Tibial artery (tissue), 4 donors: Measurements from ENCODE around the gene NTSR1.

ENCODE experiments used
- DNase-seq, 2 donors: peaks; one replicate each; pipeline ENCODE4 v3.0.0-alpha.2; 2019
- H3K27ac ChIP-seq, 2 donors: fragments of 200-600 bp; sonication (generic) in 1 of 2; 1 replicate in 1 of 2; 2 replicates in 1 of 2; pipeline ENCODE4 v1.5.1; 2018 to 2019; ENCODE audit warnings: mild to moderate bottlenecking in 1 of 2
- H3K27me3 ChIP-seq, 2 donors: fragments of 200-600 bp; sonication (generic) in 1 of 2; one replicate each; pipeline versions ENCODE4 v1.5.1 to v1.6.0; 2016 to 2019
- H3K36me3 ChIP-seq, 3 donors: fragments of 200-600 bp; sonication (generic) in 2 of 3; one replicate each; pipeline ENCODE4 v1.5.1; 2016 to 2019; ENCODE audit warnings: mild to moderate bottlenecking in 2 of 3
- H3K4me1 ChIP-seq, 4 donors: fragments of 200-600 bp; sonication (generic) in 2 of 4; 1 replicate in 3 of 4; 2 replicates in 1 of 4; pipeline ENCODE4 v1.5.1; 2016 to 2019
- H3K4me3 ChIP-seq, 2 donors: fragments of 200-600 bp; sonication (generic) in 1 of 2; 1 replicate in 1 of 2; 2 replicates in 1 of 2; pipeline ENCODE4 v1.5.1; 2018 to 2019; ENCODE audit warnings: mild to moderate bottlenecking in 2 of 2
- H3K9me3 ChIP-seq, 3 donors: fragments of 200-600 bp; sonication (generic) in 1 of 3; one replicate each; pipeline ENCODE4 v1.5.1; 2016 to 2019
- intact Hi-C: fragments of 100-400 bp; cut with DNase I; formaldehyde crosslinking; loops from one replicate; pipeline ENCODE4 v1.15.0; 2023; ENCODE audit warnings: low total_unique reads
- TF ChIP-seq, protein P1 (sequence below), 2 experiments: fragments of 200-600 bp in 1 of 2; fragments of 450-650 bp in 1 of 2; IDR thresholded peaks; one replicate each; pipeline ENCODE4 v1.5.1; 2017 to 2019; ENCODE audit warnings: antibody characterized with exemption in 2 of 2, mild to moderate bottlenecking in 1 of 2, moderate library complexity in 1 of 2

Gene NTSR1

DNA sequence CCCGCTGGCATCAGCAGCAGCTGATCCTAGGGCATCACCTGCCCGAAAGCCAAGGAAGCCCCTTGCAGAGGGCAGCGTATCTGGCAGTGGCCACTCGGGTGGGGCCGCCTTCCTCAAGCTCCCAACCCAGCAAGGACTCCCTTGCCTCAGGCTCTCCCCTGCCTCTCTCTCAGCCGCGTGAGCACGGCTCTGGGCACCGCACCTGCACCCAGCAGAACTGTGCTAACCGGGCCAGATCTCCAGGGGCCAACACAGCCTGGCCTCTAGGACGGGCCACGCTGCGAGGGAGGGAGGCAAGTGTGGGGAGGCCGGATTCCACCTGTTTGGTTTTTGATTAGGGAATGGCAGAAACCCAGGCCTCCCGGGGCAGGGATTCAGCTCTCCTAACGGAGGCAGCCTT is 75.9 kb downstream of the NTSR1 start:
- no peak for DNase-seq
- Histone ChIP-seq H3K4me1 (no peaks in the 10 kb centered on the region), H3K4me3 (no peak overlapping the region), H3K9me3 (no peaks in the 10 kb centered on the region), H3K27ac (no peak overlapping the region), H3K36me3 (no peaks in the 10 kb centered on the region), H3K27me3 (peaks cover 0 to 64% of the 10 kb centered on the region in 2 donors)
- TF ChIP-seq, protein P1, sequence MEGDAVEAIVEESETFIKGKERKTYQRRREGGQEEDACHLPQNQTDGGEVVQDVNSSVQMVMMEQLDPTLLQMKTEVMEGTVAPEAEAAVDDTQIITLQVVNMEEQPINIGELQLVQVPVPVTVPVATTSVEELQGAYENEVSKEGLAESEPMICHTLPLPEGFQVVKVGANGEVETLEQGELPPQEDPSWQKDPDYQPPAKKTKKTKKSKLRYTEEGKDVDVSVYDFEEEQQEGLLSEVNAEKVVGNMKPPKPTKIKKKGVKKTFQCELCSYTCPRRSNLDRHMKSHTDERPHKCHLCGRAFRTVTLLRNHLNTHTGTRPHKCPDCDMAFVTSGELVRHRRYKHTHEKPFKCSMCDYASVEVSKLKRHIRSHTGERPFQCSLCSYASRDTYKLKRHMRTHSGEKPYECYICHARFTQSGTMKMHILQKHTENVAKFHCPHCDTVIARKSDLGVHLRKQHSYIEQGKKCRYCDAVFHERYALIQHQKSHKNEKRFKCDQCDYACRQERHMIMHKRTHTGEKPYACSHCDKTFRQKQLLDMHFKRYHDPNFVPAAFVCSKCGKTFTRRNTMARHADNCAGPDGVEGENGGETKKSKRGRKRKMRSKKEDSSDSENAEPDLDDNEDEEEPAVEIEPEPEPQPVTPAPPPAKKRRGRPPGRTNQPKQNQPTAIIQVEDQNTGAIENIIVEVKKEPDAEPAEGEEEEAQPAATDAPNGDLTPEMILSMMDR (IDR thresholded peaks at IDR 0.05): no peak
- intact Hi-C loops: loop anchor here (5.0 kb wide), 1 partner anchor 112 kb away; no protein-coding TSS in a partner anchor

GRCh38 chr20:62785393-62785792 is 76.8 kb downstream of the NTSR1 start:
- Histone ChIP-seq H3K36me3 (no peaks in the 10 kb centered on the region), H3K9me3 (no peaks in the 10 kb centered on the region), H3K4me3 (no peak overlapping the region), H3K27me3 (peaks cover 0 to 57% of the 10 kb centered on the region in 2 donors), H3K27ac (no peak overlapping the region), H3K4me1 (no peaks in the 10 kb centered on the region)
- intact Hi-C loops: no loop called here
- DNase-seq: no peak
- TF ChIP-seq, protein P1 (IDR thresholded peaks at IDR 0.05): no peak

GRCh38 chr20:62786157-62786556 is 77.5 kb downstream of the NTSR1 start:
- intact Hi-C loops: no loop called here
- no peak for DNase-seq
- H3K9me3 ChIP-seq: no peaks in the 10 kb centered on the region
- TF ChIP-seq, protein P1 (IDR thresholded peaks at IDR 0.05): no peak
- H3K36me3 ChIP-seq: no peaks in the 10 kb centered on the region
- H3K4me3 ChIP-seq: no peak overlapping the region
- no peaks in the 10 kb centered on the region for H3K4me1 ChIP-seq
- H3K27me3 ChIP-seq: peaks cover 0 to 57% of the 10 kb centered on the region in 2 donors
- no peak overlapping the region for H3K27ac ChIP-seq

DNA sequence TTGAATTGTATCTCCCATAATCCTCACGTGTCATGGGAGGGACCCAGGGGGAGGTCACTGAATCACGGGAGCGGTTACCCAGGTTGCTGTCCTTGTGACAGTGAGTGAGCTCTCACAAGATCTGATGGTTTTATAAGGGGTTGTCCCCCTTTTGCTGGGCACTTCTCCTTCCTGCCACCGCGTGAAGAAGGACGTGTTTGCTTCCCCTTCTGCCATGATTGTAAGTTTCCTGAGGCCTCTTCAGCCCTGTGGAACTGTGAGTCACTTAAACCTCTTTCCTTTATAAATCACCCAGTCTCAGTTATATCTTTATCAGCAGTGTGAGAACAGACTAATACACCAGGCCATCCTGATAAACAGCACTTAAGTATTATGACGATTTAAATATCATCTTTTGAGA is 78.7 kb downstream of the NTSR1 start:
- Histone ChIP-seq H3K27me3 (peaks cover 0 to 54% of the 10 kb centered on the region in 2 donors), H3K4me1 (no peaks in the 10 kb centered on the region), H3K9me3 (no peaks in the 10 kb centered on the region), H3K4me3 (no peak overlapping the region), H3K27ac (no peak overlapping the region), H3K36me3 (no peaks in the 10 kb centered on the region)
- intact Hi-C loops: no loop called here
- DNase-seq: no peak
- TF ChIP-seq, protein P1 (IDR thresholded peaks at IDR 0.05): no peak

DNA sequence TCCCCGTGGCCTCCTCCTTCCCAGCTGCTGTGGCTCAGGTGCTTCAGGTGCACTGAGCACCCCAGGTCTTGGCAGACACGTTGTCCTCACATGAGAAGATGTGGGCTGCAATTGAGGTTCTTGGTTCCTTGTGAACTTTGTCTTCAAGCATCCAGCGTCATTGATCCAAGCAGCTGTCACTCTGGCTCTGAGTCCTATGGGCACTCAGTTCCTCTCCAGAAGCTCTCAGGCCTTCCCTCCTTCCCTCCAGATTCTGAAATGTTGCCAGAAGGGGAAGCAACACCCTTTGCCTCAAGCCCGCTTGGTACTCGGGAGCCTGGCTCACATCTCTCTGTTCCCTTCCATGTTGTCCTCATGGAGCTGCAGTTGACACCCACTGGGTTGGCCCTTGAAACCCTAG is 79.2 kb downstream of the NTSR1 start:
- TF ChIP-seq, protein P1 (IDR thresholded peaks at IDR 0.05): no peak
- intact Hi-C loops: no loop called here
- DNase-seq: no peak
- H3K4me3 ChIP-seq: no peak overlapping the region
- H3K27me3 ChIP-seq: peaks cover 0 to 51% of the 10 kb centered on the region in 2 donors
- no peak overlapping the region for H3K27ac ChIP-seq
- H3K36me3 ChIP-seq: no peaks in the 10 kb centered on the region
- H3K9me3 ChIP-seq: no peaks in the 10 kb centered on the region
- no peaks in the 10 kb centered on the region for H3K4me1 ChIP-seq

DNA sequence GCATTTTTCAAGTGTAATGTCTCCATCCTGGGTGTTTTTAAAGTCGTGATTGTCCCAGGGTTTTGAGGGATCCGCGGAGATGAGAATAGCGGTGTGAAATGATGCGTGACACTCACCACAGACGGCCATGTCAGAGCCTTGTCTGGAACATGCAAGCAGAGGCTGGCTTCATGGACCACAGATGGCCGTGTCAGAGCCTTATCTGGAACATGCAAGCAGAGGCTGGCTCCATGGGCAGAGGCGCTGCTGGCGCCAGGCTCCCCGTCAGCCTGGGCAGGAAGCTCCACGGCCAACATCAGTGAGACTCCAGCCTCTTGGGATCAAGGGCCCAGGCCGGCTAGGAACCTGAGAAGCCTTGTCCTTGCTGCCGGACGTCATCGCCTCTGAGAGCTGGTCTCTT is 80.0 kb downstream of the NTSR1 start:
- no peak overlapping the region for H3K4me3 ChIP-seq
- peaks cover 0 to 46% of the 10 kb centered on the region in 2 donors for H3K27me3 ChIP-seq
- TF ChIP-seq, protein P1 (IDR thresholded peaks at IDR 0.05): no peak
- no peak overlapping the region for H3K27ac ChIP-seq
- no peaks in the 10 kb centered on the region for H3K9me3 ChIP-seq
- no peaks in the 10 kb centered on the region for H3K36me3 ChIP-seq
- H3K4me1 ChIP-seq: peaks cover 2 to 5% (median 3%) of the 10 kb centered on the region in 4 donors
- DNase-seq: no peak
- intact Hi-C loops: no loop called here
